Body of pancreas (tissue), 4 donors: ENCODE results near the gene FANCB.

Experiments
- POLR2A ChIP-seq, 3 donors: fragments of 450-650 bp; IDR thresholded peaks; one replicate each; pipeline ENCODE4 v1.6.1; 2016; ENCODE audit warnings: antibody characterized with exemption in 3 of 3, mild to moderate bottlenecking in 2 of 3
- TF ChIP-seq, protein P1 (sequence below), 7 experiments: fragments of 450-650 bp in 4 of 7; fragments of 200-600 bp in 3 of 7; sonication (generic) in 3 of 7; IDR thresholded peaks; one replicate each; pipeline ENCODE4 v1.5.1; 2016 to 2019; ENCODE audit warnings: antibody characterized with exemption in 7 of 7

DNA sequence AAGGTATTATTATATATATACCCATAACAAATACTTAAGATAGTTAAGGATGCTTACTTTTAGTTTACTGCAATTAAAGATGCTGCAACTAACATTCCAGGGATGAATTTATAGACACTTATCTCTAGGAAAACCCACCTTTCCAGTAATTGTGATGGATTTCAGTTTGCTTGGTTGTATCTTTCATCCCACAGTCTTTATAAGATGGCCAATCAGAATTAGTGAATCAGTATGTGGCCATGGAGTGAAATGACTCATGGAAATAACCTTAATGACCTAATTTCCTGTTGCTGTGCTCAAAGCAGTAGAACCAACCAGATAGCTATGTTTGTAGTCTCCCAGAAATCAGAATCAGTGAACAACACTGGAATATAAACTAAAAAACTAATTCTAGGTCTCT, 26.7 kb upstream of the FANCB start:
- TF ChIP-seq, protein P1, sequence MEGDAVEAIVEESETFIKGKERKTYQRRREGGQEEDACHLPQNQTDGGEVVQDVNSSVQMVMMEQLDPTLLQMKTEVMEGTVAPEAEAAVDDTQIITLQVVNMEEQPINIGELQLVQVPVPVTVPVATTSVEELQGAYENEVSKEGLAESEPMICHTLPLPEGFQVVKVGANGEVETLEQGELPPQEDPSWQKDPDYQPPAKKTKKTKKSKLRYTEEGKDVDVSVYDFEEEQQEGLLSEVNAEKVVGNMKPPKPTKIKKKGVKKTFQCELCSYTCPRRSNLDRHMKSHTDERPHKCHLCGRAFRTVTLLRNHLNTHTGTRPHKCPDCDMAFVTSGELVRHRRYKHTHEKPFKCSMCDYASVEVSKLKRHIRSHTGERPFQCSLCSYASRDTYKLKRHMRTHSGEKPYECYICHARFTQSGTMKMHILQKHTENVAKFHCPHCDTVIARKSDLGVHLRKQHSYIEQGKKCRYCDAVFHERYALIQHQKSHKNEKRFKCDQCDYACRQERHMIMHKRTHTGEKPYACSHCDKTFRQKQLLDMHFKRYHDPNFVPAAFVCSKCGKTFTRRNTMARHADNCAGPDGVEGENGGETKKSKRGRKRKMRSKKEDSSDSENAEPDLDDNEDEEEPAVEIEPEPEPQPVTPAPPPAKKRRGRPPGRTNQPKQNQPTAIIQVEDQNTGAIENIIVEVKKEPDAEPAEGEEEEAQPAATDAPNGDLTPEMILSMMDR (IDR thresholded peaks at IDR 0.05), result no peak
- TF ChIP-seq POLR2A (IDR thresholded peaks at IDR 0.05), result no peak
